ENCODE data around the gene TMEM240. TPM values are rescaled to one million over a fixed set of nuclear protein-coding genes. Genes with fewer than 3 reads are reported as not detected.

TMEM240 gene
- total and polyA plus RNA-seq, 2 of the 8 experiments (the other 6 are each of a cell fraction or from before 2014, with no cell fraction given), result 3.6 to 5.7 TPM

DNA sequence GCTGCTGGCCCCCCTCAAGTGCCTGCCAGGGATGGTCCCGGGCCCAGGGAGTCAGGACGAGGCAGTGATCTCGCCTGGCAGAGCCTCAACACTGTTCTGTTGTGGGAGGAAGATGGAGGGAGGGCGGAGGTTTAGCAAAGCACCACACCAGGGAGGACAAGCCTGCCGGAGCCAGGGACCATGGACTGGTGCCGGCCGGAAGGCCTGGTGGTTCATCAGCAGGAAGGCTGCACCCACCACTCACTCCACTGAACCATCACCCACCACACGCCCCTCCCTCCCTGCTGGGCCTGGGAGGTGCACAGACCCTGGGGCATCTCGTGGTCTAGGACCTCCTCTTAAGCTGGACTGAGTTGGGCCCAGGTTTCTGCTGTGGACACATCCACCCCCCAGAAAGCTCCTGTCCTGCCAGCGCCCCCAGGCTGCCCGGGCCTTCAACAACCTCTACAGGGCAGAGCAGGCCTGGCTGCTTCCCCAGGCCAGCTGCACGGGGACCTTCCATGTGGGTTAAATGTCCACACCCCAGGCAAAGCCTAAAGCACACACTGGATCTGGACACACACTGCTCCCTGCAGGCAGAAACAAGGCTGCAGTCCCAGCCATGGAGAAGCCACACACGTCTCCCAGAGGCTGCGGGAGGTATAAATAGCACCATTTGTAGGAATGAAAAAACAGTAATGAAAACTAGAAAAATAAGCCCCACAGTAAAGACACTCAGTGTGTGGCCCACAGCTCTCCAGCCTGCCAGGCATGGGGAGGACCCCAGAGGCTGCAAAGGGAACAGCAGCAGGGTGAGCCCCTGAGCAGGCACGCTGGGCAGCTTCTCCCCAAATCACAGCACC is 10.4 kb upstream of the TMEM240 start:
- H3K27ac ChIP-seq (ENCODE audit: low read depth, low read length), result no peak overlapping the region
- CTCF ChIA-PET (ENCODE audit: partially characterized antibody), result interaction anchor here (0.7 to 2.0 kb wide), 13 partner anchors 8 to 182 kb away, joined by 3 to 9 read pairs (median 4); no protein-coding TSS in a partner anchor
- no peak for FAIRE-seq
- TF ChIP-seq SIX5 (IDR thresholded peaks at IDR 0.05; ENCODE audit: low read depth, low read length) (no peak), RNF2 (IDR thresholded peaks at IDR 0.05; ENCODE audit: borderline replicate concordance, low read depth, low read length, missing control alignments, poor library complexity, severe bottlenecking) (no peak), ZNF274 (IDR thresholded peaks at IDR 0.05; ENCODE audit: borderline replicate concordance, extremely low read depth, low read length) (no peak)
- TF ChIP-seq, protein P1, sequence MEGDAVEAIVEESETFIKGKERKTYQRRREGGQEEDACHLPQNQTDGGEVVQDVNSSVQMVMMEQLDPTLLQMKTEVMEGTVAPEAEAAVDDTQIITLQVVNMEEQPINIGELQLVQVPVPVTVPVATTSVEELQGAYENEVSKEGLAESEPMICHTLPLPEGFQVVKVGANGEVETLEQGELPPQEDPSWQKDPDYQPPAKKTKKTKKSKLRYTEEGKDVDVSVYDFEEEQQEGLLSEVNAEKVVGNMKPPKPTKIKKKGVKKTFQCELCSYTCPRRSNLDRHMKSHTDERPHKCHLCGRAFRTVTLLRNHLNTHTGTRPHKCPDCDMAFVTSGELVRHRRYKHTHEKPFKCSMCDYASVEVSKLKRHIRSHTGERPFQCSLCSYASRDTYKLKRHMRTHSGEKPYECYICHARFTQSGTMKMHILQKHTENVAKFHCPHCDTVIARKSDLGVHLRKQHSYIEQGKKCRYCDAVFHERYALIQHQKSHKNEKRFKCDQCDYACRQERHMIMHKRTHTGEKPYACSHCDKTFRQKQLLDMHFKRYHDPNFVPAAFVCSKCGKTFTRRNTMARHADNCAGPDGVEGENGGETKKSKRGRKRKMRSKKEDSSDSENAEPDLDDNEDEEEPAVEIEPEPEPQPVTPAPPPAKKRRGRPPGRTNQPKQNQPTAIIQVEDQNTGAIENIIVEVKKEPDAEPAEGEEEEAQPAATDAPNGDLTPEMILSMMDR (IDR thresholded peaks at IDR 0.05; ENCODE audit: control extremely low read depth in 1 of 3, insufficient read depth in 1 of 3, low read depth in 1 of 3, low read length in 3 of 3), result peak; percentile 24 to 55 (median 52)
- TF ChIP-seq, protein P2, sequence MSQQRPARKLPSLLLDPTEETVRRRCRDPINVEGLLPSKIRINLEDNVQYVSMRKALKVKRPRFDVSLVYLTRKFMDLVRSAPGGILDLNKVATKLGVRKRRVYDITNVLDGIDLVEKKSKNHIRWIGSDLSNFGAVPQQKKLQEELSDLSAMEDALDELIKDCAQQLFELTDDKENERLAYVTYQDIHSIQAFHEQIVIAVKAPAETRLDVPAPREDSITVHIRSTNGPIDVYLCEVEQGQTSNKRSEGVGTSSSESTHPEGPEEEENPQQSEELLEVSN (IDR thresholded peaks at IDR 0.05), result no peak
- TF ChIP-seq, protein P3, sequence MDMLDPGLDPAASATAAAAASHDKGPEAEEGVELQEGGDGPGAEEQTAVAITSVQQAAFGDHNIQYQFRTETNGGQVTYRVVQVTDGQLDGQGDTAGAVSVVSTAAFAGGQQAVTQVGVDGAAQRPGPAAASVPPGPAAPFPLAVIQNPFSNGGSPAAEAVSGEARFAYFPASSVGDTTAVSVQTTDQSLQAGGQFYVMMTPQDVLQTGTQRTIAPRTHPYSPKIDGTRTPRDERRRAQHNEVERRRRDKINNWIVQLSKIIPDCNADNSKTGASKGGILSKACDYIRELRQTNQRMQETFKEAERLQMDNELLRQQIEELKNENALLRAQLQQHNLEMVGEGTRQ (IDR thresholded peaks at IDR 0.05; ENCODE audit: low read length), result no peak

More for the DNA sequence above, 10.4 kb upstream of the TMEM240 start:
- peaks cover 17 to 28% of the 10 kb centered on the region in 2 experiments for H4K20me1 ChIP-seq (replicated peaks in 1 of 2; ENCODE audit: control insufficient read depth in 1 of 2, insufficient read depth in 2 of 2, low read length in 2 of 2)
- H3K4ac ChIP-seq (replicated peaks; ENCODE audit: insufficient read length, low read depth, low read length), result no peak overlapping the region
- no peak overlapping the region for H3K18ac ChIP-seq (ENCODE audit: extremely low read depth, low read length)
- no peak overlapping the region for H2BK20ac ChIP-seq (ENCODE audit: low read length)
- H3K36me3 ChIP-seq (ENCODE audit: control insufficient read depth in 2 of 4, insufficient read depth in 4 of 4, low read length in 3 of 4), result peaks cover 0 to 4% (median 0%) of the 10 kb centered on the region in 4 experiments; a peak in 2 of 8 replicates
- no peaks in the 10 kb centered on the region for H3K27me3 ChIP-seq (replicated peaks in 1 of 4; ENCODE audit: control insufficient read depth in 3 of 4, extremely low read depth in 1 of 4, insufficient read depth in 3 of 4, low read length in 3 of 4)
- H3K9ac ChIP-seq (replicated peaks in 1 of 4; ENCODE audit: extremely low read depth in 1 of 4, low read depth in 3 of 4, low read length in 3 of 4), result no peak overlapping the region; a peak in 1 of 7 replicates
- H4K8ac ChIP-seq (ENCODE audit: extremely low read depth, insufficient read depth, low read length), result no peak overlapping the region
- no peak overlapping the region for H2BK12ac ChIP-seq (ENCODE audit: low read depth, low read length)
- no peak overlapping the region for H3K4me3 ChIP-seq (ENCODE audit: extremely low read depth in 1 of 4, insufficient read depth in 2 of 4, low read depth in 3 of 4, low read length in 4 of 4)
- H3K23me2 ChIP-seq (ENCODE audit: low read depth, low read length), result no peaks in the 10 kb centered on the region
- H3K23ac ChIP-seq (ENCODE audit: insufficient read length), result no peak overlapping the region
- H2BK15ac ChIP-seq (ENCODE audit: low read length), result no peak overlapping the region
- H3K4me2 ChIP-seq (ENCODE audit: insufficient read depth in 1 of 2, low read depth in 2 of 2, low read length in 2 of 2), result no peak overlapping the region
- no peak overlapping the region for H2BK120ac ChIP-seq (replicated peaks; ENCODE audit: low read depth, low read length)
- WGBS, 2 experiments (ENCODE audit: extremely low coverage in 1 of 2, insufficient coverage in 1 of 2, insufficient read length in 1 of 2, insufficient replicate concordance in 2 of 2, low coverage in 1 of 2, low lambda C conversion rate in 2 of 2, missing lambda C conversion rate in 1 of 2), result 90% methylated on average over 15 of the region's 15 CpGs; no CpG with 5 or more reads in 1 of the 2 experiments
- POLR2A ChIA-PET (ENCODE audit: partially characterized antibody), result interaction anchor here (0.9 to 23.0 kb wide), 7 partner anchors 9 to 148 kb away, joined by 3 to 367 read pairs (median 3); partner anchors contain the start of gene MIB2
- H3K9me3 ChIP-seq (ENCODE audit: insufficient read depth in 2 of 2, low read depth in 1 of 2, low read length in 1 of 2), result no peaks in the 10 kb centered on the region
- peak overlapping the region; percentile 63; the same call in 1 of the 2 replicates for H2BK5ac ChIP-seq (ENCODE audit: low read depth, low read length)
- DNase-seq (ENCODE audit: low read depth in 1 of 2, low spot score in 2 of 2), result no peak
- no peak overlapping the region for H3K14ac ChIP-seq (ENCODE audit: insufficient read length)
- no peaks in the 10 kb centered on the region; a peak in 2 of 7 replicates for H3K4me1 ChIP-seq (replicated peaks in 1 of 4; ENCODE audit: control insufficient read depth in 3 of 4, insufficient read depth in 4 of 4, low read length in 3 of 4)
- H2AFZ ChIP-seq (ENCODE audit: low read length), result no peak overlapping the region
- no peak overlapping the region for H4K91ac ChIP-seq (replicated peaks; ENCODE audit: insufficient read length, low read length)
- no peak overlapping the region for H3K56ac ChIP-seq (replicated peaks; ENCODE audit: insufficient read length, low read depth, low read length)
- peaks cover 14% of the 10 kb centered on the region for H3K79me1 ChIP-seq (ENCODE audit: low read depth, low read length)
- no peak overlapping the region for H4K5ac ChIP-seq (ENCODE audit: insufficient read length, low read depth, low read length)
- H2AK5ac ChIP-seq (ENCODE audit: low read depth, low read length), result no peak overlapping the region
- peaks cover 0 to 19% of the 10 kb centered on the region in 2 experiments; a peak in 1 of 4 replicates for H3K79me2 ChIP-seq (ENCODE audit: control insufficient read depth in 1 of 2, insufficient read depth in 2 of 2, low read length in 2 of 2)
